GM21786 (cell line): ENCODE data around the gene MYLK4.

Experiments
- ATAC-seq: cut with Tn5 transposase; IDR thresholded peaks from one replicate; pipeline ENCODE4 v1.9.1; 2021; ENCODE audit not compliant: unreplicated experiment

Gene MYLK4

GRCh38 chr6:2734488-2735166, 16.1 kb downstream of the MYLK4 start:
- no peak for ATAC-seq

- ATAC-seq, result no peak
These were observed 16.8 kb downstream of the MYLK4 start for GRCh38 chr6:2733736-2734480.

- peak; percentile 82 for ATAC-seq
These were observed 17.4 kb downstream of the MYLK4 start for GRCh38 chr6:2733324-2733723.

- no peak for ATAC-seq
These were observed 18.1 kb downstream of the MYLK4 start for GRCh38 chr6:2732503-2733089.

- no peak for ATAC-seq
These were observed 19.3 kb downstream of the MYLK4 start for GRCh38 chr6:2731281-2731909.

- ATAC-seq, result no peak
These were observed 20.2 kb downstream of the MYLK4 start for GRCh38 chr6:2730353-2731107.

- ATAC-seq, result no peak
These were observed 20.8 kb downstream of the MYLK4 start for GRCh38 chr6:2729921-2730320.

GRCh38 chr6:2725999-2726567, 24.6 kb downstream of the MYLK4 start:
- peak; percentile 65 for ATAC-seq

- no peak for ATAC-seq
These were observed 25.2 kb downstream of the MYLK4 start for GRCh38 chr6:2725364-2725988.

GRCh38 chr6:2721219-2721618, 29.5 kb downstream of the MYLK4 start:
- no peak for ATAC-seq

GRCh38 chr6:2719093-2719455, 31.6 kb downstream of the MYLK4 start:
- ATAC-seq, result no peak

- ATAC-seq, result no peak
These were observed 32.2 kb downstream of the MYLK4 start for GRCh38 chr6:2718334-2719092.

GRCh38 chr6:2716936-2717700, 33.6 kb downstream of the MYLK4 start:
- no peak for ATAC-seq

GRCh38 chr6:2715737-2716136, 35.0 kb downstream of the MYLK4 start:
- no peak for ATAC-seq

GRCh38 chr6:2714111-2714895, 36.4 kb downstream of the MYLK4 start:
- no peak for ATAC-seq

GRCh38 chr6:2713473-2714110, 37.1 kb downstream of the MYLK4 start:
- no peak for ATAC-seq

- ATAC-seq, result no peak
These were observed 38.6 kb downstream of the MYLK4 start for GRCh38 chr6:2712102-2712501.

GRCh38 chr6:2710412-2710811, 40.3 kb downstream of the MYLK4 start:
- no peak for ATAC-seq
